NCI-H446 treated with DMSO at 0.1 percent for 48 hours (cell line): ENCODE results near the gene CDKAL1.
"Not testable (repeated sequence)": the region's sequence is repeated elsewhere in the genome, so short reads cannot be mapped to it uniquely, and the experiment has no call there.

ENCODE experiments used
- DNase-seq: peaks from one replicate; lab custom pipeline; 2025; lab: John Stamatoyannopoulos, UW

Gene CDKAL1

GRCh38 chr6:21208796-21209186 lies 674.5 kb downstream of the CDKAL1 start:
- DNase-seq = no peak

- no peak for DNase-seq
Measured at GRCh38 chr6:21213492-21213891, 679.2 kb downstream of the CDKAL1 start.

GRCh38 chr6:21214738-21215448 lies 680.6 kb downstream of the CDKAL1 start:
- DNase-seq = no peak

- DNase-seq = no peak
Measured at GRCh38 chr6:21219241-21219640, 685.0 kb downstream of the CDKAL1 start.

GRCh38 chr6:21219856-21220255 lies 685.6 kb downstream of the CDKAL1 start:
- no peak for DNase-seq

GRCh38 chr6:21220271-21220987 lies 686.2 kb downstream of the CDKAL1 start:
- no peak for DNase-seq

- no peak for DNase-seq
Measured at GRCh38 chr6:21222656-21223055, 688.4 kb downstream of the CDKAL1 start.

- DNase-seq = no peak
Measured at GRCh38 chr6:21225912-21226311, 691.7 kb downstream of the CDKAL1 start.

GRCh38 chr6:21227486-21227885 lies 693.2 kb downstream of the CDKAL1 start:
- DNase-seq = no peak

- no peak for DNase-seq
Measured at GRCh38 chr6:21228411-21228810, 694.2 kb downstream of the CDKAL1 start.

GRCh38 chr6:21228876-21229460 lies 694.7 kb downstream of the CDKAL1 start:
- DNase-seq = no peak

- no peak for DNase-seq
Measured at GRCh38 chr6:21230536-21230935, 696.3 kb downstream of the CDKAL1 start.

GRCh38 chr6:21235162-21235561 lies 700.9 kb downstream of the CDKAL1 start:
- no peak for DNase-seq

- no peak for DNase-seq
Measured at GRCh38 chr6:21238208-21238607, 704.0 kb downstream of the CDKAL1 start.

- DNase-seq = no peak
Measured at GRCh38 chr6:21240709-21241108, 706.5 kb downstream of the CDKAL1 start.

- no peak for DNase-seq
Measured at GRCh38 chr6:21241231-21242130, 707.2 kb downstream of the CDKAL1 start.

GRCh38 chr6:21244897-21245470 lies 710.7 kb downstream of the CDKAL1 start:
- DNase-seq = no peak

GRCh38 chr6:21245488-21245887 lies 711.2 kb downstream of the CDKAL1 start:
- no peak for DNase-seq

GRCh38 chr6:21246075-21246474 lies 711.8 kb downstream of the CDKAL1 start:
- no peak for DNase-seq

GRCh38 chr6:21254460-21254859 lies 720.2 kb downstream of the CDKAL1 start:
- not testable (repeated sequence) for DNase-seq

GRCh38 chr6:21256197-21256596 lies 721.9 kb downstream of the CDKAL1 start:
- no peak for DNase-seq

GRCh38 chr6:21257125-21257524 lies 722.9 kb downstream of the CDKAL1 start:
- DNase-seq = no peak
